CD4-positive, alpha-beta T cell (primary cell): ENCODE results near the gene OR5M10. TPM values are rescaled to one million over a fixed set of nuclear protein-coding genes. Genes with fewer than 3 reads are reported as not detected.

Experiments
- ATAC-seq: fragments of 200-7000 bp; cut with Tn5 transposase; one replicate; pipeline ENCODE4 v1.10.0; 2022; ENCODE audit warnings: mild to moderate bottlenecking; ENCODE audit not compliant: poor library complexity
- CTCF ChIA-PET: fragments of 350-600 bp; sonication (Branson Sonifier 250); formaldehyde crosslinking; loops from one replicate; lab custom pipeline; 2021; ENCODE audit warnings: antibody characterized with exemption, inconsistent platforms; lab: Charles Lee
- POLR2A ChIA-PET: fragments of 350-600 bp; sonication (Branson Sonifier 250); formaldehyde crosslinking; loops from one replicate; lab custom pipeline; 2021; ENCODE audit warnings: antibody characterized with exemption, inconsistent platforms; lab: Charles Lee
- DNase-seq, 14 experiments: peaks; one replicate each; pipeline ENCODE4 v3.0.0-alpha.2; 2013 to 2020; ENCODE audit warnings: mixed read lengths in 2 of 14
- H3K27ac ChIP-seq, 2 donors: one replicate each; pipeline versions ENCODE4 v1.5.1 to v1.7.0; 2013; ENCODE audit warnings: low read length in 2 of 2, low read depth in 1 of 2, mild to moderate bottlenecking in 1 of 2
- H3K27me3 ChIP-seq, 2 experiments: 1 replicate in 1 of 2; 2 replicates in 1 of 2; pipeline versions ENCODE4 v1.6.1 to v1.7.0; 2013; ENCODE audit warnings: low read length in 2 of 2, control low read depth in 1 of 2, mild to moderate bottlenecking in 1 of 2, moderate library complexity in 1 of 2; ENCODE audit not compliant: insufficient read depth in 2 of 2, control insufficient read depth in 1 of 2
- H3K36me3 ChIP-seq: one replicate; pipeline ENCODE4 v1.6.1; 2013; ENCODE audit warnings: low read length, control low read depth; ENCODE audit not compliant: insufficient read depth
- H3K4me1 ChIP-seq: one replicate; pipeline ENCODE4 v1.6.1; 2013; ENCODE audit warnings: low read length, control low read depth; ENCODE audit not compliant: insufficient read depth
- H3K4me3 ChIP-seq: one replicate; pipeline ENCODE4 v1.5.1; 2013; ENCODE audit warnings: mild to moderate bottlenecking, low read length, moderate library complexity
- H3K9me3 ChIP-seq, 2 experiments: 1 replicate in 1 of 2; 2 replicates in 1 of 2; pipeline versions ENCODE4 v1.6.1 to v1.7.0; 2013; ENCODE audit warnings: low read length in 2 of 2, mild to moderate bottlenecking in 2 of 2, control low read depth in 1 of 2, moderate library complexity in 1 of 2; ENCODE audit not compliant: control insufficient read depth in 1 of 2, insufficient read depth in 1 of 2
- H3K27ac Mint-ChIP-seq: one replicate; pipeline ENCODE4 v1.8.0; 2020; ENCODE audit warnings: mixed read lengths
- H3K27me3 Mint-ChIP-seq: one replicate; pipeline ENCODE4 v1.8.0; 2021; ENCODE audit warnings: mixed read lengths
- H3K36me3 Mint-ChIP-seq: one replicate; pipeline ENCODE4 v1.8.0; 2021; ENCODE audit warnings: low read depth, mixed read lengths
- H3K4me1 Mint-ChIP-seq: one replicate; pipeline ENCODE4 v1.8.0; 2021; ENCODE audit warnings: low read depth, mixed read lengths
- H3K4me3 Mint-ChIP-seq: one replicate; pipeline ENCODE4 v1.8.0; 2020; ENCODE audit warnings: mild to moderate bottlenecking, mixed read lengths
- H3K9me3 Mint-ChIP-seq: one replicate; pipeline ENCODE4 v1.8.0; 2020; ENCODE audit warnings: mixed read lengths
- CTCF ChIP-seq: fragments of 200-600 bp; IDR thresholded peaks from one replicate; pipeline ENCODE4 v1.8.0; 2022; ENCODE audit warnings: antibody characterized with exemption, mild to moderate bottlenecking
- intact Hi-C, 2 experiments: fragments of 100-400 bp; cut with DNase I in 1 of 2; cut with micrococcal nuclease in 1 of 2; formaldehyde crosslinking; loops; one replicate each; pipeline versions ENCODE4 v1.15.1 to v1.9.0; 2023 to 2025; cut with DNase I, micrococcal nuclease
- total RNA-seq, 174 experiments: library from RNA in 2 of 174; stranded (reverse) in 2 of 174; gene quantifications; one replicate each; pipeline ENCODE4 v1.2.3 and lab custom pipeline; 2021 to 2026

Gene OR5M10
- total RNA-seq, 2 experiments from 2014 or later: not detected

- H3K9me3 Mint-ChIP-seq: peaks cover 4% of the 10 kb centered on the region
- no peak for ATAC-seq
- ChIA-PET POLR2A (no interaction called here), CTCF (no interaction called here)
- H3K27me3 Mint-ChIP-seq: no peaks in the 10 kb centered on the region
- Histone ChIP-seq H3K27ac (no peak overlapping the region), H3K36me3 (no peaks in the 10 kb centered on the region), H3K9me3 (no peaks in the 10 kb centered on the region), H3K4me1 (no peaks in the 10 kb centered on the region), H3K4me3 (no peak overlapping the region), H3K27me3 (no peaks in the 10 kb centered on the region)
- no peak overlapping the region for H3K4me3 Mint-ChIP-seq
- intact Hi-C loops: no loop called here
- H3K4me1 Mint-ChIP-seq: no peaks in the 10 kb centered on the region
- no peak for TF ChIP-seq CTCF
- no peak for DNase-seq
- no peaks in the 10 kb centered on the region for H3K36me3 Mint-ChIP-seq
- no peak overlapping the region for H3K27ac Mint-ChIP-seq
These were observed 44.3 kb downstream of the OR5M10 start for GRCh38 chr11:56533054-56533740.

GRCh38 chr11:56531856-56532255, 45.7 kb downstream of the OR5M10 start:
- DNase-seq (no peak), ATAC-seq (no peak)
- no peaks in the 10 kb centered on the region for H3K9me3 ChIP-seq
- no peaks in the 10 kb centered on the region for H3K36me3 Mint-ChIP-seq
- H3K9me3 Mint-ChIP-seq: peaks cover 4% of the 10 kb centered on the region
- H3K27me3 ChIP-seq: no peaks in the 10 kb centered on the region
- ChIA-PET POLR2A (no interaction called here), CTCF (no interaction called here)
- no peak overlapping the region for H3K27ac ChIP-seq
- no peaks in the 10 kb centered on the region for H3K27me3 Mint-ChIP-seq
- H3K4me1 ChIP-seq: no peaks in the 10 kb centered on the region
- no peak overlapping the region for H3K4me3 ChIP-seq
- no peaks in the 10 kb centered on the region for H3K36me3 ChIP-seq
- TF ChIP-seq CTCF: no peak
- H3K4me3 Mint-ChIP-seq: no peak overlapping the region
- intact Hi-C loops: no loop called here
- H3K4me1 Mint-ChIP-seq: no peaks in the 10 kb centered on the region
- H3K27ac Mint-ChIP-seq: no peak overlapping the region

Other genes starting within 250 kb of the OR5M10 start
- not detected for gene OR8K1, start 231.7 kb downstream of the OR5M10 start, total RNA-seq
- gene OR8J1, start 223.4 kb downstream of the OR5M10 start, total RNA-seq: not detected
- not detected for gene OR8U1, start 202.1 kb downstream of the OR5M10 start, total RNA-seq
- not detected for gene OR5AL1, start 165.0 kb downstream of the OR5M10 start, total RNA-seq
- gene OR5M3, start 104.4 kb downstream of the OR5M10 start, total RNA-seq: not detected
- not detected for gene OR5M8, start 86.4 kb downstream of the OR5M10 start, total RNA-seq
- not detected for gene OR5M11, start 34.5 kb downstream of the OR5M10 start, total RNA-seq
- not detected for gene OR5M1, start 37.2 kb upstream of the OR5M10 start, total RNA-seq
- gene OR5AP2, start 64.7 kb upstream of the OR5M10 start, total RNA-seq: not detected
- not detected for gene OR5AR1, start 86.0 kb upstream of the OR5M10 start, total RNA-seq
- gene OR9G1, start 121.4 kb upstream of the OR5M10 start, total RNA-seq: not detected
- not detected for gene OR9G4, start 171.0 kb upstream of the OR5M10 start, total RNA-seq